CD14-positive monocyte (primary cell): Measurements from ENCODE around the gene LOXHD1. TPM values are rescaled to one million over a fixed set of nuclear protein-coding genes. Genes with fewer than 3 reads are reported as not detected.

Experiments used
- DNase-seq, 3 donors: peaks; one replicate each; pipeline ENCODE4 v3.0.0-alpha.2; 2011 to 2022
- H2AFZ ChIP-seq: 2 replicates; pipeline ENCODE4 v1.6.0; 2012; ENCODE audit warnings: mild to moderate bottlenecking, low read depth, low read length, inconsistent platforms; ENCODE audit not compliant: insufficient read depth, poor library complexity, severe bottlenecking
- H3K27ac ChIP-seq, 2 donors: 1 replicate in 1 of 2; 2 replicates in 1 of 2; pipeline ENCODE4 v1.5.1; 2012 to 2013; ENCODE audit warnings: low read length in 2 of 2, control low read depth in 1 of 2, inconsistent platforms in 1 of 2, low read depth in 1 of 2, mild to moderate bottlenecking in 1 of 2
- H3K27me3 ChIP-seq, 2 donors: one replicate each; pipeline versions ENCODE4 v1.6.0 to v1.6.1; 2011 to 2013; ENCODE audit warnings: low read length in 2 of 2; ENCODE audit not compliant: control insufficient read depth in 2 of 2, insufficient read depth in 2 of 2
- H3K36me3 ChIP-seq, 2 donors: replicated peaks in 1 of 2; 1 replicate in 1 of 2; 2 replicates in 1 of 2; pipeline versions ENCODE4 v1.5.1 to v1.6.1; 2012 to 2013; ENCODE audit warnings: low read length in 2 of 2, control low read depth in 1 of 2, inconsistent platforms in 1 of 2, mild to moderate bottlenecking in 1 of 2; ENCODE audit not compliant: insufficient read depth in 2 of 2, control insufficient read depth in 1 of 2
- H3K4me1 ChIP-seq, 2 donors: 1 replicate in 1 of 2; 2 replicates in 1 of 2; pipeline versions ENCODE4 v1.5.1 to v1.6.1; 2012 to 2013; ENCODE audit warnings: low read length in 2 of 2, control low read depth in 1 of 2, inconsistent platforms in 1 of 2, mild to moderate bottlenecking in 1 of 2, moderate library complexity in 1 of 2; ENCODE audit not compliant: insufficient read depth in 2 of 2, control insufficient read depth in 1 of 2
- H3K4me2 ChIP-seq: replicated peaks from 2 replicates; pipeline ENCODE3; 2012; ENCODE audit warnings: low read length, moderate library complexity, mild to moderate bottlenecking; ENCODE audit not compliant: poor library complexity, severe bottlenecking; ENCODE audit errors: extremely low read depth
- H3K4me3 ChIP-seq, 3 experiments: fragments of 200-600 bp in 1 of 3; sonication (generic) in 1 of 3; replicated peaks in 1 of 3; 1 replicate in 2 of 3; 2 replicates in 1 of 3; pipeline ENCODE4 v1.5.1; 2011 to 2013; ENCODE audit warnings: low read length in 3 of 3, mild to moderate bottlenecking in 3 of 3, control low read depth in 2 of 3, low read depth in 2 of 3, inconsistent platforms in 1 of 3, moderate library complexity in 1 of 3
- H3K79me2 ChIP-seq: 2 replicates; pipeline ENCODE4 v1.6.0; 2012; ENCODE audit warnings: mild to moderate bottlenecking, control low read depth, inconsistent platforms, low read length, moderate library complexity; ENCODE audit not compliant: insufficient read depth
- H3K9ac ChIP-seq: 2 replicates; pipeline ENCODE4 v1.6.0; 2017; ENCODE audit warnings: low read length, mild to moderate bottlenecking; ENCODE audit not compliant: insufficient read depth, poor library complexity, severe bottlenecking
- H3K9me3 ChIP-seq, 2 donors: replicated peaks in 1 of 2; 1 replicate in 1 of 2; 2 replicates in 1 of 2; pipeline versions ENCODE4 v1.5.1 to v1.6.1; 2012 to 2013; ENCODE audit warnings: low read length in 2 of 2, control low read depth in 1 of 2; ENCODE audit not compliant: control insufficient read depth in 1 of 2, insufficient read depth in 1 of 2
- H4K20me1 ChIP-seq: 2 replicates; pipeline ENCODE4 v1.6.0; 2012; ENCODE audit warnings: mild to moderate bottlenecking, low read length, control low read depth, moderate library complexity; ENCODE audit not compliant: insufficient read depth
- H3K27ac Mint-ChIP-seq, 7 donors: one replicate each; pipeline ENCODE4 v1.8.0; 2020; ENCODE audit warnings: mild to moderate bottlenecking in 7 of 7, mixed read lengths in 7 of 7, moderate library complexity in 6 of 7, inconsistent platforms in 2 of 7
- H3K27me3 Mint-ChIP-seq, 3 donors: one replicate each; pipeline ENCODE4 v1.8.0; 2021 to 2022; ENCODE audit warnings: low read depth in 3 of 3, mild to moderate bottlenecking in 3 of 3, mixed read lengths in 3 of 3, moderate library complexity in 3 of 3, inconsistent platforms in 1 of 3
- H3K36me3 Mint-ChIP-seq, 2 donors: one replicate each; pipeline ENCODE4 v1.8.0; 2020; ENCODE audit warnings: mixed read lengths in 2 of 2, inconsistent platforms in 1 of 2, mild to moderate bottlenecking in 1 of 2
- H3K4me1 Mint-ChIP-seq: one replicate; pipeline ENCODE4 v1.8.0; 2020; ENCODE audit warnings: mild to moderate bottlenecking, mixed read lengths
- H3K4me3 Mint-ChIP-seq, 2 donors: one replicate each; pipeline ENCODE4 v1.8.0; 2020; ENCODE audit warnings: mild to moderate bottlenecking in 2 of 2, mixed read lengths in 2 of 2, moderate library complexity in 1 of 2
- H3K9me3 Mint-ChIP-seq, 7 donors: one replicate each; pipeline ENCODE4 v1.8.0; 2020 to 2022; ENCODE audit warnings: mixed read lengths in 7 of 7, mild to moderate bottlenecking in 6 of 7, moderate library complexity in 6 of 7, inconsistent platforms in 2 of 7
- WGBS: methylation state at CpG from one replicate; pipeline ENCODE4 v1.1.5; 2013; ENCODE audit warnings: missing lambda C conversion rate; ENCODE audit not compliant: insufficient coverage; 5-methylcytosine and 5-hydroxymethylcytosine counted together
- intact Hi-C, 2 donors: fragments of 100-400 bp; cut with micrococcal nuclease; formaldehyde crosslinking; loops; one replicate each; pipeline versions ENCODE4 v1.15.0 to v1.15.1; 2023
- polyA plus RNA-seq, 3 donors: library from polyadenylated mRNA; depleted of rRNA in 1 of 3; unstranded in 2 of 3; stranded (reverse) in 1 of 3; fragments of 300-500 nt in 2 of 3; fragments of >200 nt in 1 of 3; fragmentation: Illumina TruSeq in 2 of 3; gene quantifications; 1 replicate in 2 of 3; 2 replicates in 1 of 3; pipeline ENCODE4 v1.2.3, GENCODE V29; 2012 to 2021
- TF ChIP-seq, protein P1 (sequence below): fragments of 200-600 bp; IDR thresholded peaks from one replicate; pipeline ENCODE4 v1.8.0; 2022; ENCODE audit warnings: antibody characterized with exemption, mild to moderate bottlenecking

Gene LOXHD1
- polyA plus RNA-seq, 3 donors: 0.33 to 10.9 (median 0.61) TPM

DNA sequence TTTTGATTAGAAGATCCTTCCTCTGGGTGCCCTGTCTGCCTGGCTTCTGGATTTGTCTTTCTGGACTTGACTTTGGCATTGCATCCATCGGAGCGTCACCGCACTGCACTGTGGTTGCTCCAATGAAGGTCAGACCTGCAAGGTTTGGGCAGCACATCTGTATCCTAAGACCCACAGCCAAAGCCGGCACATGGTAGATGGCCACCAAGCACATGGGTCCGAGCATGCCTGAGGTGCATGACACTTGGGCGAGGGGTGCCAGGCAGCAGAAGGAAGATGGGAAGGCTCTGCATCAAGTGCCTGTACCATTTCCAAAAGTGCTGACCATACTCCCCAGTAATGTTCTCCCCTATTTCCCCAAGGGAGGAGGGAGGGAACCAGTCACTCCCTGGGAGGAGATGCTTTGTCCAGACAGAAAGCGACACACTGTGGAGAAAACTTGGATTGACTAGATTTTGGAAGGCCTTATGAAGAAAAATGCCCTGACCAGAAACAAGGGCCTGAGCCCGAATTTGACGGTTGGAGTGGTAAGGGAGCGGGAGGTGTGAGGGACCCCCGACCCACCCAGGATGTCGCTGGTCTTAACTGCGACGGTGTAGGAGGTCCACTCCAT, 149.9 kb downstream of the LOXHD1 start:
- intact Hi-C loops: no loop called here
- Histone ChIP-seq H3K9ac (no peak overlapping the region), H3K36me3 (peaks cover 5 to 37% of the 10 kb centered on the region in 2 donors), H3K9me3 (no peaks in the 10 kb centered on the region), H3K4me1 (no peaks in the 10 kb centered on the region), H3K27ac (no peak overlapping the region), H3K27me3 (no peaks in the 10 kb centered on the region), H4K20me1 (no peaks in the 10 kb centered on the region), H2AFZ (no peak overlapping the region), H3K4me3 (no peak overlapping the region), H3K79me2 (no peaks in the 10 kb centered on the region), H3K4me2 (no peak overlapping the region)
- DNase-seq: no peak
- H3K36me3 Mint-ChIP-seq: peaks cover 0 to 19% of the 10 kb centered on the region in 2 donors
- peaks cover 0 to 1% (median 0%) of the 10 kb centered on the region in 7 donors for H3K9me3 Mint-ChIP-seq
- TF ChIP-seq, protein P1, sequence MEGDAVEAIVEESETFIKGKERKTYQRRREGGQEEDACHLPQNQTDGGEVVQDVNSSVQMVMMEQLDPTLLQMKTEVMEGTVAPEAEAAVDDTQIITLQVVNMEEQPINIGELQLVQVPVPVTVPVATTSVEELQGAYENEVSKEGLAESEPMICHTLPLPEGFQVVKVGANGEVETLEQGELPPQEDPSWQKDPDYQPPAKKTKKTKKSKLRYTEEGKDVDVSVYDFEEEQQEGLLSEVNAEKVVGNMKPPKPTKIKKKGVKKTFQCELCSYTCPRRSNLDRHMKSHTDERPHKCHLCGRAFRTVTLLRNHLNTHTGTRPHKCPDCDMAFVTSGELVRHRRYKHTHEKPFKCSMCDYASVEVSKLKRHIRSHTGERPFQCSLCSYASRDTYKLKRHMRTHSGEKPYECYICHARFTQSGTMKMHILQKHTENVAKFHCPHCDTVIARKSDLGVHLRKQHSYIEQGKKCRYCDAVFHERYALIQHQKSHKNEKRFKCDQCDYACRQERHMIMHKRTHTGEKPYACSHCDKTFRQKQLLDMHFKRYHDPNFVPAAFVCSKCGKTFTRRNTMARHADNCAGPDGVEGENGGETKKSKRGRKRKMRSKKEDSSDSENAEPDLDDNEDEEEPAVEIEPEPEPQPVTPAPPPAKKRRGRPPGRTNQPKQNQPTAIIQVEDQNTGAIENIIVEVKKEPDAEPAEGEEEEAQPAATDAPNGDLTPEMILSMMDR: no peak
- H3K27ac Mint-ChIP-seq: no peak overlapping the region
- H3K4me1 Mint-ChIP-seq: no peaks in the 10 kb centered on the region
- peaks cover 0 to 2% (median 1%) of the 10 kb centered on the region in 3 donors for H3K27me3 Mint-ChIP-seq
- H3K4me3 Mint-ChIP-seq: no peak overlapping the region
- 94% methylated on average over 6 of the region's 14 CpGs for WGBS

DNA sequence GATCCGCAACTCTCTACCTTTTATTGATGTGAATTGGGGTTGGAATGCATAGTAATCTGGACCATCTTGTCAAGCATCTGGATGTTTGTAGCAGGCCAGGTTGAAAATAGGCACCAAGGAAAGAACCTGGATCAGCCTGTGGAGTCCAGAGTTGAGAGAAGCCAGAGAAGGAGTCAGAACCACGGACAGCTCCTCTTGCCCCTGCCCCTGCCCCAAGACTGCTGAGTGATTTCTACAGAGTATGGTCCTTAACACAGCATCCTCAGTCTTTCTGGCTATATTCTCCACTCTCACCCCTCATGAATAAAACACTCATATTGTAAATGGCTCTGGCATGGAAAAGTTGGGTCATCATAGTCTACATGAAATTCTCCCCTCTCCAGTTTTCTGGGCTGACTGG, 154.6 kb downstream of the LOXHD1 start:
- Histone ChIP-seq H3K27me3 (no peaks in the 10 kb centered on the region), H3K4me2 (no peak overlapping the region), H3K4me3 (no peak overlapping the region), H3K9me3 (no peaks in the 10 kb centered on the region), H4K20me1 (no peaks in the 10 kb centered on the region), H3K9ac (no peak overlapping the region), H3K79me2 (no peaks in the 10 kb centered on the region), H3K36me3 (no peaks in the 10 kb centered on the region), H2AFZ (no peak overlapping the region), H3K4me1 (no peaks in the 10 kb centered on the region), H3K27ac (no peak overlapping the region)
- Mint-ChIP-seq H3K27ac (no peak overlapping the region), H3K27me3 (peaks cover 0 to 2% (median 1%) of the 10 kb centered on the region in 3 donors), H3K9me3 (no peaks in the 10 kb centered on the region), H3K4me3 (no peak overlapping the region), H3K4me1 (no peaks in the 10 kb centered on the region), H3K36me3 (peaks cover 0 to 3% of the 10 kb centered on the region in 2 donors)
- DNase-seq: no peak
- intact Hi-C loops: no loop called here
- WGBS: 0% methylated on average over 1 of the region's 2 CpGs
- TF ChIP-seq, protein P1: no peak
